Measurements from ENCODE around the gene RPL32.

GRCh38 chr3:12869035-12869621 is 27.8 kb upstream of the RPL32 start:
- TF ChIP-seq, protein P1, sequence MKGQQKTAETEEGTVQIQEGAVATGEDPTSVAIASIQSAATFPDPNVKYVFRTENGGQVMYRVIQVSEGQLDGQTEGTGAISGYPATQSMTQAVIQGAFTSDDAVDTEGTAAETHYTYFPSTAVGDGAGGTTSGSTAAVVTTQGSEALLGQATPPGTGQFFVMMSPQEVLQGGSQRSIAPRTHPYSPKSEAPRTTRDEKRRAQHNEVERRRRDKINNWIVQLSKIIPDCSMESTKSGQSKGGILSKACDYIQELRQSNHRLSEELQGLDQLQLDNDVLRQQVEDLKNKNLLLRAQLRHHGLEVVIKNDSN (IDR thresholded peaks at IDR 0.05): no peak
- TF ChIP-seq, protein P2, sequence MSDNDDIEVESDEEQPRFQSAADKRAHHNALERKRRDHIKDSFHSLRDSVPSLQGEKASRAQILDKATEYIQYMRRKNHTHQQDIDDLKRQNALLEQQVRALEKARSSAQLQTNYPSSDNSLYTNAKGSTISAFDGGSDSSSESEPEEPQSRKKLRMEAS (IDR thresholded peaks at IDR 0.05): no peak
- TF ChIP-seq REST (IDR thresholded peaks at IDR 0.05; ENCODE audit: low read depth) (no peak), RAD21 (IDR thresholded peaks at IDR 0.05; ENCODE audit: low read depth) (no peak), EP300 (IDR thresholded peaks at IDR 0.05; ENCODE audit: borderline replicate concordance) (no peak), TAF1 (IDR thresholded peaks at IDR 0.05; ENCODE audit: low read depth) (no peak), TEAD4 (IDR thresholded peaks at IDR 0.05) (no peak)

Measured in Ishikawa (cell line).